ENCODE measurements around the gene ALDH2.
"Not testable (repeated sequence)": the region's sequence is repeated elsewhere in the genome, so short reads cannot be mapped to it uniquely, and the experiment has no call there.

ALDH2 gene

DNA sequence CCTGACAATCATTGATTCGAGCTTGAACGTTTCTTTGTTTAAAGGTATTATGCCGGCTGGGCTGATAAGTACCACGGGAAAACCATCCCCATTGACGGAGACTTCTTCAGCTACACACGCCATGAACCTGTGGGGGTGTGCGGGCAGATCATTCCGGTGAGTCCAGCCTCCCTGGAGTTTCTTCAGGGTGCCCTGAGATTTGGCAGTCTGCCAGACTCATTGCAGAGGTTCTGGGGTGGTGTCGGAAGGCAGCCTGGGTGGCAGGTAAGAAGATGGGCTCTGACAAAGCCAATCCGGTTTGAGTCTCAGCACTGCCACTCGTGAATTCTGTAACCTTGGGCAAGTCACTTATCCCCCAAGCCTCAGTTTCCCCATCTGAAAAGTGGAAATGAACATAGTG, 23.0 kb downstream of the ALDH2 start:
- no peak for TF ChIP-seq ZNF274 (IDR thresholded peaks at IDR 0.05; ENCODE audit: low read depth, low read length)

DNA sequence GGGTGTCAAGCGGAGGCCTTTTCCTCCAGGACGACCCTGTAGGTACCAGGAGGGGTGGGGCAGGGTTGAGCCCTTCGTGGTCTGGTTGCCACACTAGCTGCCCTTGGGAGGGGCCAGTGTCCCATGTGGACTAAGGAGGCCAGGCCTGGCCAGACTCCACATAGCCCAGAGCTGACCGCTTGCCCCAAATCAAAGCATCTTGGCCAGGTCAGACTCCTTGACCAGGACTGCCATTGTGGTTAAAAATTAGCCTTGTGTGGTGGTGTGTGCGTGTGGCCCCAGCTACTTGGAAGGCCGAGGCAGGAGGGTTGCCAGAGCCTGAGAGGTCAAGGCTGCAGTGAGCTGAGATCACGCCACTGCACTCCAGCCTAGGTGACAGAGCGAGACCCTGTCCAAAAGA, 24.8 kb downstream of the ALDH2 start:
- TF ChIP-seq ZNF274 (IDR thresholded peaks at IDR 0.05; ENCODE audit: low read depth, low read length), result no peak
- H3K4me3 ChIP-seq (ENCODE audit: low read length), result no peak overlapping the region

More for the DNA sequence above, 23.0 kb downstream of the ALDH2 start:
- no peak overlapping the region for H3K4me3 ChIP-seq (ENCODE audit: low read length)

DNA sequence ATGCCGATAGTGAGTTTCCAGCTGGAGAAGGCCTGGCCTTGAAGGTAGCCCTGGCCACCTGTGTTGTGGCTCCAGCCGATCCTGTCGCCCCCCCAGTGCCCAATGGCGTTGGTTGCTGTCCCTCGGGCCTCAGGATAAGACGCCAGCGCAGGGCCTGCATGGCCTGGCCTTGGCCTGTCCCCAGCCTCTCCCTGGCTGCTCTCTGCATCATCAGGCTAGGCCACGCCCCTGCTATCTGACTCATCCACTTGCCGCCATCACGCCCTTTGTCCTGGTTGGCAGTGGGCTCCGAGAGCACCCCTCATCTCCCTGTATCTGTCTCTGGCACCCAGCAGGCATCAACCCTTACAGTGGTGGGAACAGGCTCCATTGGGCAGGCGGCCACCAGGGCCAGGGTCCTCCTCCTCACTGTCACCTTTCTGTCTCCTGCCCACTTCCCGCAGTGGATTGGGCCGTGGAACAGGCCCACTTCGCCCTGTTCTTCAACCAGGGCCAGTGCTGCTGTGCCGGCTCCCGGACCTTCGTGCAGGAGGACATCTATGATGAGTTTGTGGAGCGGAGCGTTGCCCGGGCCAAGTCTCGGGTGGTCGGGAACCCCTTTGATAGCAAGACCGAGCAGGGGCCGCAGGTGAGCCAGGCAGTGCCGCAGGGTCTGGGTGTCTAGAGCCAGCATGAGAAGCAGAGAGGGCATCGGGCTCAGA, 25.6 kb downstream of the ALDH2 start:
- TF ChIP-seq ZNF274 (IDR thresholded peaks at IDR 0.05; ENCODE audit: low read depth, low read length), result no peak

DNA sequence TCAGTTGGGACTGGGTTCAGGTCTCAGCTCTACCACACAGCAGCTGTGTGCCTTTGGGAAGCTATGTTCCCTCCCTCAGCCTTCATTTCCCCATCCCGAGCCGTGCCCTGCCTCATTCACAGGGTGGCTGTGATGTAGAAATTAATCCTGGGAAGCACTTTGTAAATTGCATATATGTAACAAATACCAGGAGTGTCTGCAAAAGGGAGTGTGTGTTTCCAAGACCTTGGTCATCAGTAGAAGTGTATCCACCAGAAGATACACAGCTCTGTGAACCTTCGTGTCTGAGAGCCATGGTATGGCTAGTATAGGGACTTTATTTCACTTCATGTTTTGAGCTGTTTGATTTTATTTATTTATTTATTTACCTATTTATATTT, 26.1 kb downstream of the ALDH2 start:
- no peak overlapping the region for H3K4me3 ChIP-seq (ENCODE audit: low read length)
- TF ChIP-seq ZNF274 (IDR thresholded peaks at IDR 0.05; ENCODE audit: low read depth, low read length), result no peak

More for the DNA sequence above, 25.6 kb downstream of the ALDH2 start:
- H3K4me3 ChIP-seq (ENCODE audit: low read length), result no peak overlapping the region

DNA sequence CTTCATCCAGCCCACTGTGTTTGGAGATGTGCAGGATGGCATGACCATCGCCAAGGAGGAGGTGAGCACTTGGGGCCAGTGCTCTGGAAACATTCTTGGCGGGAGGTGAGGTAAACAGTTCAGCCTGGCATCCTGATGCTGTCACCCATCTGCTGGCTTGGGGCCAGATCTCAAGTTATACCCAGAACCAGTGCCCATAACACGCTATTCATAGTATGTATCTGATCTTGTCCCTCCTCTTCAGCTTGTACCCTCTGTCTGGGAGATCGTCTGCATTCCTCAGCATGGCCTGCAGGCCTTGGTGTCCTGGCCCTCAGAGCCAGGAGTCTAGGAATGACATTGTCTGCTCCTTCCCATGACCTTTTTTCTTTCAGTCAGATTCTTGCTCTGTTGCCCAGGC, 31.4 kb downstream of the ALDH2 start:
- no peak for TF ChIP-seq ZNF274 (IDR thresholded peaks at IDR 0.05; ENCODE audit: low read depth, low read length)
- no peak overlapping the region for H3K4me3 ChIP-seq (ENCODE audit: low read length)

DNA sequence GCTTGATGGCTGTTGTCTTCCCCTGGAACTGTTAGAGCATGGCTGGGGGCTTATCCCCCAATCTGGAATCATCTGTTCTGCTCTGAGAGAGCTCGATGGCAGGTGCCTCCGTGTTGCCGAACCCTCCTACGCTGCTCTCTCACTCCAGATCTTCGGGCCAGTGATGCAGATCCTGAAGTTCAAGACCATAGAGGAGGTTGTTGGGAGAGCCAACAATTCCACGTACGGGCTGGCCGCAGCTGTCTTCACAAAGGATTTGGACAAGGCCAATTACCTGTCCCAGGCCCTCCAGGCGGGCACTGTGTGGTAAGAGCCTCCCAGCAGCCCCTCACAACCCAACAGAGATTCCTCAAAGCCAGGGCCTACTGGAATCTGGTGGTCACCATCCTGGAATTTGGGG, 33.0 kb downstream of the ALDH2 start:
- no peak for TF ChIP-seq ZNF274 (IDR thresholded peaks at IDR 0.05; ENCODE audit: low read depth, low read length)
- H3K4me3 ChIP-seq (ENCODE audit: low read length), result no peak overlapping the region

DNA sequence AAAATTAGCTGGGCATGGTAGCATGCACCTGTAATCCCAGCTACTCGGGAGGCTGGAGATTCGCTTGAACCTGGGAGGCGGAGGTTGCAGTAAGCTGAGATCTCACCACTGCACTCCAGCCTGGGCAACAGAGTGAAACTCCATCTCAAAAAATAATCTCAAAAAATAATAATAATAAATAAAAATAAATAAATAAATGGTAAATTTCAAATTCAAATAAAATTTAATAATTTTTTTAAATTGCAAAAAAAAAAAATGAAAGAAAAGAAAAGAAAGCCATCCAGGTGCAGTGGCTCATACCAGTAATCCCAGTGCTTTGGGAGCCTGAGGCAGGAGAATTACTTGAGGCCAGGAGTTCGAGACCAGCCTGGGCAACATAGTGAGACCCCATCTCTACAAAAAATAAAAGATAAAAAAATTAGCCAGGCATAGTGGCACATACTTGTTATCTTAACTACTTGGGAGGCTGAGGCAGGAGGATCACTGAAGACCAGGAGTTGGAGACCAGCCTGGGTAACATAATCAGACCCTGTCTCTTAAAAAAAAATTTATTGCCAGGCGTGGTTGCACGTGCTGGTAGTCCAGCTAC, 36.4 kb downstream of the ALDH2 start:
- no peak for TF ChIP-seq ZNF274 (IDR thresholded peaks at IDR 0.05; ENCODE audit: low read depth, low read length)
- no peak overlapping the region for H3K4me3 ChIP-seq (ENCODE audit: low read length)

DNA sequence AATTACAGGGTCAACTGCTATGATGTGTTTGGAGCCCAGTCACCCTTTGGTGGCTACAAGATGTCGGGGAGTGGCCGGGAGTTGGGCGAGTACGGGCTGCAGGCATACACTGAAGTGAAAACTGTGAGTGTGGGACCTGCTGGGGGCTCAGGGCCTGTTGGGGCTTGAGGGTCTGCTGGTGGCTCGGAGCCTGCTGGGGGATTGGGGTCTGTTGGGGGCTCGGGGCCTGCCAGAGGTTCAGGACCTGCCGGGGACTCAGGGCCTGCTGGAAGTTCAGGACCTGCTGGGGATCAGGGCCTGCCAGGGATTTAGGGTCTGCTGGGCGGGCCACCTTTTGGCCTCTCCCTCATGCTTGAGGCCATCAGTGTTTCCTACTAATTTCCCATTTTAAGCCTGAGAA, 37.1 kb downstream of the ALDH2 start:
- TF ChIP-seq ZNF274 (IDR thresholded peaks at IDR 0.05; ENCODE audit: low read depth, low read length), result no peak
- H3K4me3 ChIP-seq (ENCODE audit: low read length), result no peak overlapping the region

DNA sequence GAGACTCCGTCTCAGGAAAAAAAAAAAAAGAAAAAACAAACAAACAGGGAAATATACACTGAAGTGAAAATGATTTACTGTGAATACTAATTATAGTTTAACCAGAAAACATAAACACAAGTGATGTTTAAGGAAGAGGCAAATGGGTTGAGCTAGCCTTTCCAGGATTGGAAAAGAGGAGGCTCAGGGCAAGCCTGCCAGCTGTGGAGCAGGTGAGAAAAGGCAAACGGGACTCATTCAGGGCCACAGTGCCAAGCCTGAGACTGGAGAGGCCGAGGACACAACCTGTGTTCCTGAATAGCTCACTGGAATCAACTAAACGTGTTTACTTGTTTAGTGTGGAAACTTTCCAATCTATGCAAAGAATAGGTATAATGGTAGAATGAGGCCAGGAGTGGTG, 39.6 kb downstream of the ALDH2 start:
- no peak overlapping the region for H3K4me3 ChIP-seq (ENCODE audit: low read length)
- TF ChIP-seq ZNF274 (IDR thresholded peaks at IDR 0.05; ENCODE audit: low read depth, low read length), result no peak

DNA sequence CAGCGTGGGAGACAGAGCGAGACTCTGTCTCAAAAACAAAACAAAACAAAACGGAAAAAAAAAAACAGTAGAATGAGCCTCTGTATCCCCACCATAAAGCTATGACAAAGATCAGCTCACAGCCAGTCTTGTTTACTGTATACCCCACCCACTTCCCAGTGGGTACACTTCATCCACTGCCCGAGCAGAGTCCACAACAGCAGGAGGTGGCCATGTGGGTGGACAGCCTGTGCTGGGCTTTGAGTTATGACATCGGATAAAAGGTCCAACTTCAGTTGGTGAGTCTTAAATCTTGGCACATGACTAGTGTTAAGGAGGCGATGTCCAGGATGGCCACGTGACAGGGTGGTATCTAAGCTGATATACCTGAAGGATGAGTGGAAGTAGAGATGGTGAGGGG, 40.5 kb downstream of the ALDH2 start:
- no peak for TF ChIP-seq ZNF274 (IDR thresholded peaks at IDR 0.05; ENCODE audit: low read depth, low read length)
- H3K4me3 ChIP-seq (ENCODE audit: low read length), result no peak overlapping the region

DNA sequence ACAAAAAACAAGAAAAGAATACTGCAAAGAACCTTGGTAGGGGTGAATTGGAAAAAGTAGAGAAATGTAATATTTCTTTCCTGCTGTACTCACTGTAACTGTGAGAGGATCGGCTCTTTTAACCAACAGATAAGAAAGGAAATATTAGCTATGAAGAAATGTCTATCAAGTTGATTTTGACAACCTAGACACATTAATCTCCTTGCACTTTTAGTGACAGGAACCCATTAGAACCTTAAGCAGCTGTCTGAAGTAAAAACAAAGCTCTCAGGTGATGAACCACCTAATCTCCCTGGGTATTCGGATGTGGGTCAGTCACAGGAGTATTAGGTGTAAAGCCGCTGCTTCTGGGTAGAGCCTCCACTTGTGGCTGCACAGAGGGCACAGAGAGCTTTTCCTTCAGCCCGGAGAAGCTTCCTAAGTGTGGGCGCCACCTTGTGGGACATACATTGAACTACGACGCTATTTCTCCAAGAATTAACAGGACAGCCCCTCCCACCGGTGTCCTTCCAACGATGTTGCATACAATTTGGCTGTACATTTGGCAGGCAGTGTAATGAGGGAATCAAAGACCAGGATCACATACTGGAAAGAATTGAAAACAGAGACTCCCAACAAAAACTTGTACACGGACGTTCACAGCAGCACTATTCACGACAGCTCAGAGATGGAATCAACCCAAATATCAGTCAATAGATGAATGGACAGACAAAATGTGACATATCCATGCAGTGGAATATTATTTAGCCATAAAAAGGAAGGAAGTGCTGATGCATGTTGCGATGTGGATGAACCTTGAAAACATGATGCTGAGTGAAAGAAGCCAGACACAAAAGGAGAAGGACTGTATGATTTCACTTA, 46.4 kb downstream of the ALDH2 start:
- no peak for TF ChIP-seq ZNF274 (IDR thresholded peaks at IDR 0.05; ENCODE audit: low read depth, low read length)
- no peak overlapping the region for H3K4me3 ChIP-seq (ENCODE audit: low read length)

DNA sequence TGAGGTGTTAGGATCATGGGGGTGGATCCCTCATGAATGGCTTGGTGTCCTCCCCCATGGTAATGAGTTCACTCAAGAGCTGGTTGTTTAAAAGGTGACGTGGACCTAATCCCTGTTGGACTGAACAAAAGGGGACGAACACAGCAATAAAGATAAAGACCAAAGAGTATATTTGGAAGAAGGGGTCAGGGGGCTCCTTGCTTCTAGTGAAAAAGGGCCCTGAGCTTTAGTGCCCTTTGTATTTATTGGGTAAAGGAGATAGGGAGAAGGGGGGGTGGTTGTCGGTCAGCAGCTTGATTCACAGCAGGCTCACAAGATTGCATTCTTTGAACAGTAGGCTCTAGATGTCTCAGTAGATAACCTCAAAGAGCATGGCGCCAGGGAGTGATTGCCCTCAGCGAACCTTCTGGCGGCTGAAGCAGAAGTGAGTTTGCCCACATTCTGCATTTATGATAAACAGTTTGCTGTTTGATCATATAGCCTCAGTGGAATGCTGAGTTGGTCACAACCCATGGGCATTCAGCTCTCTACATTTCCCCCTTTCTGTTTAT, 49.4 kb downstream of the ALDH2 start:
- H3K4me3 ChIP-seq (ENCODE audit: low read length), result no peak overlapping the region
- TF ChIP-seq ZNF274 (IDR thresholded peaks at IDR 0.05; ENCODE audit: low read depth, low read length), result no peak

DNA sequence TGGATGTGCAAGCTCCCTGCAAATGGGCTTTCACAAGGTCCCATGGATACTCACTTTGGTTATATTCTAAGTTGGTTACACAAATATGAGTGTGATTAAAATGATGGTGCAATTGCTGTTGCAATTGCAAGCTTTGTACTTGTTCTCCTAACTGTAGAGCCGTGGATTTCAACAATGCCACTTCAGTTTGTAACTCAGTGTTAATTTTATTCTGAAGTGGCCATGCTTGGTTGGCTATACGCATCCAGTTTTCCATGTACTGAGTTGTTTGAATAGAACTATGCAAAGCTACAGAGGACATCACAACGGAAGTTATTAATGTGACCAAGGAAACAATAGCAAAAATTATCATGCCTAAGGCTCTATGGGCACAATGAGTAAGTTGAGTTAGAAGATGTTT, 50.2 kb downstream of the ALDH2 start:
- not testable (repeated sequence) for H3K4me3 ChIP-seq (ENCODE audit: low read length)

DNA sequence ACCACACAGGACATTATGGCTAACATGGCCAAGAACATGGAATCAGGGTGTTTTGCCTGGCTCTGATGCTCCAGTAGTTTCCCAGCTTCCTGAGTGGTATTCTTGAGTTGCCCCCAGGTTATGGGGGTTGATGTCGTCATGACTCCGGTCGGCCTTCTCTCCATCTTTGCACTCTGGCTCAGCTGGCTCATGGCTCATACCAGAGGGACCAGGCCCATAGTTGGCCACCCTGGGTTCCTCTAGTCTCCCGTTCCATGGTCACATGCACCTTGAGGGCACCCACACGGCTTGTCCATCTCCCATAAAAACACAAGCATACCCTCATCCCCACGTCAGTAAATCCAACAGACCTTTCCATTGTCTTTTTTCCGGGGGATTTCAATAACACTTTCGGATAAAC, 51.6 kb downstream of the ALDH2 start:
- no peak overlapping the region for H3K4me3 ChIP-seq (ENCODE audit: low read length)
- no peak for TF ChIP-seq ZNF274 (IDR thresholded peaks at IDR 0.05; ENCODE audit: low read depth, low read length)
